Tibial nerve (tissue), 4 donors: Measurements from ENCODE around the gene OOSP1. TPM values are rescaled to one million over a fixed set of nuclear protein-coding genes. Genes with fewer than 3 reads are reported as not detected.
A peak's percentile ranks its signal among the peaks of the same experiment; 100 is the strongest.

Source experiments
- DNase-seq, 2 donors: peaks; one replicate each; pipeline ENCODE4 v3.0.0-alpha.2; 2019; ENCODE audit warnings: low spot score in 2 of 2
- H3K27ac ChIP-seq, 4 donors: fragments of 200-600 bp; sonication (generic) in 3 of 4; one replicate each; pipeline ENCODE4 v1.5.1; 2017 to 2019; ENCODE audit warnings: mild to moderate bottlenecking in 1 of 4
- H3K27me3 ChIP-seq, 2 donors: fragments of 200-600 bp; sonication (generic) in 1 of 2; one replicate each; pipeline versions ENCODE4 v1.5.1 to v1.6.0; 2017 to 2019
- H3K36me3 ChIP-seq, 3 donors: fragments of 200-600 bp; sonication (generic); one replicate each; pipeline ENCODE4 v1.5.1; 2018 to 2019
- H3K4me1 ChIP-seq, 4 donors: fragments of 200-600 bp; sonication (generic) in 3 of 4; one replicate each; pipeline ENCODE4 v1.5.1; 2017 to 2019
- H3K4me3 ChIP-seq, 4 donors: fragments of 200-600 bp; sonication (generic) in 3 of 4; one replicate each; pipeline ENCODE4 v1.5.1; 2017 to 2019; ENCODE audit warnings: mild to moderate bottlenecking in 1 of 4, moderate library complexity in 1 of 4
- H3K9me3 ChIP-seq, 4 donors: fragments of 200-600 bp; sonication (generic) in 3 of 4; one replicate each; pipeline ENCODE4 v1.5.1; 2017 to 2019
- EP300 ChIP-seq, 2 donors: sonication (generic); formaldehyde crosslinking; IDR thresholded peaks; one replicate each; pipeline ENCODE4 v1.6.1; 2017; ENCODE audit warnings: antibody characterized with exemption in 2 of 2, mild to moderate bottlenecking in 1 of 2
- POLR2A ChIP-seq, 2 donors: fragments of 450-650 bp; IDR thresholded peaks; one replicate each; pipeline ENCODE4 v1.6.1; 2017; ENCODE audit warnings: antibody characterized with exemption in 2 of 2, mild to moderate bottlenecking in 2 of 2, moderate library complexity in 2 of 2
- WGBS, 2 donors: methylation state at CpG; one replicate each; pipeline ENCODE4 v1.1.5; 2018; 5-methylcytosine and 5-hydroxymethylcytosine counted together
- total RNA-seq, 4 donors: library from RNA; depleted of rRNA; stranded (reverse); fragments of >200 nt; gene quantifications; one replicate each; pipeline ENCODE4 v1.1.0, GENCODE V29; 2016
- TF ChIP-seq, protein P1 (sequence below), 5 experiments: fragments of 200-600 bp in 3 of 5; fragments of 450-650 bp in 2 of 5; sonication (generic) in 3 of 5; IDR thresholded peaks; one replicate each; pipeline ENCODE4 v1.5.1; 2016 to 2019; ENCODE audit warnings: antibody characterized with exemption in 5 of 5, mild to moderate bottlenecking in 3 of 5, moderate library complexity in 2 of 5

Gene OOSP1
- total RNA-seq, 4 donors from 2014 or later, result not detected

GRCh38 chr11:59918987-59919589, 19.1 kb upstream of the OOSP1 start:
- Histone ChIP-seq H3K9me3 (peaks cover 0 to 28% (median 10%) of the 10 kb centered on the region in 4 donors), H3K27me3 (no peaks in the 10 kb centered on the region), H3K27ac (peak overlapping the region in 2 of 4 donors; percentile 66 to 78), H3K4me1 (peaks cover 0 to 4% (median 0%) of the 10 kb centered on the region in 4 donors), H3K36me3 (no peaks in the 10 kb centered on the region), H3K4me3 (no peak overlapping the region)
- DNase-seq, result peak in 1 of 2 donors; percentile 38
- WGBS, 2 donors, result 37 to 44% methylated on average over 3 of the region's 3 CpGs
- TF ChIP-seq POLR2A (IDR thresholded peaks at IDR 0.05) (no peak), EP300 (IDR thresholded peaks at IDR 0.05) (no peak)
- TF ChIP-seq, protein P1, sequence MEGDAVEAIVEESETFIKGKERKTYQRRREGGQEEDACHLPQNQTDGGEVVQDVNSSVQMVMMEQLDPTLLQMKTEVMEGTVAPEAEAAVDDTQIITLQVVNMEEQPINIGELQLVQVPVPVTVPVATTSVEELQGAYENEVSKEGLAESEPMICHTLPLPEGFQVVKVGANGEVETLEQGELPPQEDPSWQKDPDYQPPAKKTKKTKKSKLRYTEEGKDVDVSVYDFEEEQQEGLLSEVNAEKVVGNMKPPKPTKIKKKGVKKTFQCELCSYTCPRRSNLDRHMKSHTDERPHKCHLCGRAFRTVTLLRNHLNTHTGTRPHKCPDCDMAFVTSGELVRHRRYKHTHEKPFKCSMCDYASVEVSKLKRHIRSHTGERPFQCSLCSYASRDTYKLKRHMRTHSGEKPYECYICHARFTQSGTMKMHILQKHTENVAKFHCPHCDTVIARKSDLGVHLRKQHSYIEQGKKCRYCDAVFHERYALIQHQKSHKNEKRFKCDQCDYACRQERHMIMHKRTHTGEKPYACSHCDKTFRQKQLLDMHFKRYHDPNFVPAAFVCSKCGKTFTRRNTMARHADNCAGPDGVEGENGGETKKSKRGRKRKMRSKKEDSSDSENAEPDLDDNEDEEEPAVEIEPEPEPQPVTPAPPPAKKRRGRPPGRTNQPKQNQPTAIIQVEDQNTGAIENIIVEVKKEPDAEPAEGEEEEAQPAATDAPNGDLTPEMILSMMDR (IDR thresholded peaks at IDR 0.05), result peak; percentile 33 to 57 (median 53)

DNA sequence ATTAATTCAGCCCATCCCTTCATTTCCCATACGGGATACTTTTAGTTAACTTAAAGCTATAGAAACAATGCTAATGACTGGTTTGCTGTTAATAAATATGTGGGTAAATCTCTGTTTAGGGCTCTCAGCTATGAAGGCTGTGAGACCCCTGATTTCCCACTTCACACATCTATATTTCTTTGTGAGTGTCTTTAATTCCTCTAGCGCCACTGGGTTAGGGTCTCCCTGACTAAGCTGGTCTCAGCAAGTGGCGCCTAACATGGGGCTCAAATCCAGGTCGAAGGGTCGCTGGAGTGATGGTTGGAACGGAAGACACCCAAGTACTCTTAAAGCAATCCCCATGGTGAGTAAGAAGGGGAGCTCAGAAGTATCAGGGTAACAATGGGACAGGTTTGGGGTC, 14.4 kb upstream of the OOSP1 start:
- peaks cover 0 to 4% (median 0%) of the 10 kb centered on the region in 4 donors for H3K4me1 ChIP-seq
- H3K27me3 ChIP-seq, result no peaks in the 10 kb centered on the region
- no peak overlapping the region for H3K27ac ChIP-seq
- no peaks in the 10 kb centered on the region for H3K36me3 ChIP-seq
- 89 to 95% methylated on average over 6 of the region's 6 CpGs for WGBS, 2 donors
- no peak for DNase-seq
- H3K9me3 ChIP-seq, result peaks cover 0 to 46% (median 10%) of the 10 kb centered on the region in 4 donors
- TF ChIP-seq EP300 (IDR thresholded peaks at IDR 0.05), result no peak
- TF ChIP-seq POLR2A (IDR thresholded peaks at IDR 0.05), result no peak
- TF ChIP-seq, protein P1 (IDR thresholded peaks at IDR 0.05), result no peak
- H3K4me3 ChIP-seq, result no peak overlapping the region

GRCh38 chr11:59931688-59932087, 6.5 kb upstream of the OOSP1 start:
- DNase-seq, result no peak
- WGBS, 2 donors, result 75 to 79% methylated on average over 1 of the region's 1 CpG
- TF ChIP-seq POLR2A (IDR thresholded peaks at IDR 0.05), result no peak
- TF ChIP-seq EP300 (IDR thresholded peaks at IDR 0.05), result no peak
- TF ChIP-seq, protein P1 (IDR thresholded peaks at IDR 0.05), result no peak
- H3K4me3 ChIP-seq, result no peak overlapping the region
- H3K4me1 ChIP-seq, result no peaks in the 10 kb centered on the region
- H3K36me3 ChIP-seq, result no peaks in the 10 kb centered on the region
- H3K9me3 ChIP-seq, result peaks cover 0 to 11% (median 0%) of the 10 kb centered on the region in 4 donors
- no peaks in the 10 kb centered on the region for H3K27me3 ChIP-seq
- H3K27ac ChIP-seq, result no peak overlapping the region

DNA sequence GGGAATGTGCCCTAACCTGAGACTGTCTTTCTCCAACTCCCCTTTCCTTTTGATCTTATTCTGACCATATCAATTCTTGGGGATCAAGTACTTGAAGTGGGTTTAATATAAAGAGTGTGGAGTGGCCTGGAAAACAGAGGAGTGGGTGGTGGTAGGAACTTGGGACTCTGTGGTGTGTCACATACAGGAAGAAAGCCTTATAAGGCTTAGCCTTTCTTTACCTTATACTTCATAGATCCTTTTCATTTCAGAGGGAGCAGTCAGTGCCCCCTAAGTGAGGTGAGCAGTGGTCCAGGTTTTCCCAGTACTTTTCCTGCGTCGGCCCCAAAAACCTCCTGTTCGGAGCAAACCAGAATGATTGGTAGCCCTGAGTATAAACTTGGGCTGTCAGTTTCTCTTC, 486 bp downstream of the OOSP1 start:
- TF ChIP-seq EP300 (IDR thresholded peaks at IDR 0.05), result no peak
- TF ChIP-seq, protein P1 (IDR thresholded peaks at IDR 0.05), result no peak
- no peak for TF ChIP-seq POLR2A (IDR thresholded peaks at IDR 0.05)
- Histone ChIP-seq H3K4me1 (no peaks in the 10 kb centered on the region), H3K4me3 (no peak overlapping the region), H3K27me3 (no peaks in the 10 kb centered on the region), H3K36me3 (no peaks in the 10 kb centered on the region), H3K9me3 (no peaks in the 10 kb centered on the region), H3K27ac (no peak overlapping the region)
- 95 to 96% methylated on average over 3 of the region's 3 CpGs for WGBS, 2 donors
- DNase-seq, result no peak

DNA sequence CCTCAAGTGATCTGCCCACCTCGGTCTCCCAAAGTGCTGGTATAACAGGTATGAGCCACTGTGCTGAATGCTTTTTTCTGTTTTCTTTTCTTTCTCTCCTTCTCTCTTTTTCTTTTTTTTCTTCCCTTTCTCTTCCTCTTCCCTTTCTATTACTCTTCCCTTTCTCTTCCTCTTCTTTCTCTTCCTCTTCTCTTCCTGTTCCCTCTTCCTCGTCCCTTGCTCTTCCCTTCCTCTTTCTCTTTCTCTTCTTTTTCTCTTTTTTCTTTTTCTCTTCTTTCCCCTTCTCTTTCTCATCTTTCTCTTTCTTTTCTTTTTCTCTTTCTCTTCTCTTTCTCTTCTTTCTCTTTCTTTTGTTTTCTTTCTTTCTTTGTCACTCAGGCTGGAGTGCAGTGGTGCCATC, 1.2 kb downstream of the OOSP1 start:
- H3K4me3 ChIP-seq, result no peak overlapping the region
- H3K4me1 ChIP-seq, result no peaks in the 10 kb centered on the region
- H3K27ac ChIP-seq, result no peak overlapping the region
- no peaks in the 10 kb centered on the region for H3K36me3 ChIP-seq
- H3K27me3 ChIP-seq, result no peaks in the 10 kb centered on the region
- no peak for DNase-seq
- no peaks in the 10 kb centered on the region for H3K9me3 ChIP-seq
- WGBS, 2 donors, result 81 to 85% methylated on average over 2 of the region's 2 CpGs
- TF ChIP-seq POLR2A (IDR thresholded peaks at IDR 0.05) (no peak), EP300 (IDR thresholded peaks at IDR 0.05) (no peak)
- TF ChIP-seq, protein P1 (IDR thresholded peaks at IDR 0.05), result no peak
